Nephron (organoid): ENCODE measurements around the gene ASB6.
A peak's percentile ranks its signal among the peaks of the same experiment; 100 is the strongest.

Source experiments
- H3K27ac Mint-ChIP-seq, 3 experiments: 2 replicates each; pipeline ENCODE4 v1.8.0; 2020; ENCODE audit warnings: mixed read lengths in 3 of 3, mild to moderate bottlenecking in 2 of 3, moderate library complexity in 1 of 3
- H3K27me3 Mint-ChIP-seq: 2 replicates; pipeline ENCODE4 v1.8.0; 2021; ENCODE audit warnings: low read depth, mild to moderate bottlenecking, moderate library complexity, mixed read lengths
- H3K36me3 Mint-ChIP-seq: 2 replicates; pipeline ENCODE4 v1.8.0; 2020; ENCODE audit warnings: low read depth, mixed read lengths
- H3K4me1 Mint-ChIP-seq: 2 replicates; pipeline ENCODE4 v1.8.0; 2020; ENCODE audit warnings: mixed read lengths
- H3K4me3 Mint-ChIP-seq, 3 experiments: 2 replicates each; pipeline ENCODE4 v1.8.0; 2020; ENCODE audit warnings: mild to moderate bottlenecking in 3 of 3, mixed read lengths in 3 of 3, moderate library complexity in 2 of 3
- H3K9me3 Mint-ChIP-seq: 2 replicates; pipeline ENCODE4 v1.8.0; 2020; ENCODE audit warnings: mixed read lengths
- TF ChIP-seq, protein P1 (sequence below), 3 experiments: fragments of 200-600 bp; sonication (generic); IDR thresholded peaks; one replicate each; pipeline ENCODE4 v1.5.0; 2021; ENCODE audit warnings: antibody characterized with exemption in 3 of 3; ENCODE audit not compliant: unreplicated experiment in 3 of 3

The ASB6 gene

GRCh38 chr9:129609486-129610212, 32.3 kb downstream of the ASB6 start:
- H3K9me3 Mint-ChIP-seq: no peaks in the 10 kb centered on the region
- TF ChIP-seq, protein P1, sequence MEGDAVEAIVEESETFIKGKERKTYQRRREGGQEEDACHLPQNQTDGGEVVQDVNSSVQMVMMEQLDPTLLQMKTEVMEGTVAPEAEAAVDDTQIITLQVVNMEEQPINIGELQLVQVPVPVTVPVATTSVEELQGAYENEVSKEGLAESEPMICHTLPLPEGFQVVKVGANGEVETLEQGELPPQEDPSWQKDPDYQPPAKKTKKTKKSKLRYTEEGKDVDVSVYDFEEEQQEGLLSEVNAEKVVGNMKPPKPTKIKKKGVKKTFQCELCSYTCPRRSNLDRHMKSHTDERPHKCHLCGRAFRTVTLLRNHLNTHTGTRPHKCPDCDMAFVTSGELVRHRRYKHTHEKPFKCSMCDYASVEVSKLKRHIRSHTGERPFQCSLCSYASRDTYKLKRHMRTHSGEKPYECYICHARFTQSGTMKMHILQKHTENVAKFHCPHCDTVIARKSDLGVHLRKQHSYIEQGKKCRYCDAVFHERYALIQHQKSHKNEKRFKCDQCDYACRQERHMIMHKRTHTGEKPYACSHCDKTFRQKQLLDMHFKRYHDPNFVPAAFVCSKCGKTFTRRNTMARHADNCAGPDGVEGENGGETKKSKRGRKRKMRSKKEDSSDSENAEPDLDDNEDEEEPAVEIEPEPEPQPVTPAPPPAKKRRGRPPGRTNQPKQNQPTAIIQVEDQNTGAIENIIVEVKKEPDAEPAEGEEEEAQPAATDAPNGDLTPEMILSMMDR (IDR thresholded peaks at IDR 0.05; ENCODE audit: unreplicated experiment in 3 of 3): no peak
- peaks cover 30% of the 10 kb centered on the region for H3K4me1 Mint-ChIP-seq
- no peaks in the 10 kb centered on the region for H3K36me3 Mint-ChIP-seq
- H3K27ac Mint-ChIP-seq: peak overlapping the region; percentile 96 to 98 (median 97)
- H3K4me3 Mint-ChIP-seq: peak overlapping the region; percentile 89 to 93 (median 90)
- peaks cover 3% of the 10 kb centered on the region for H3K27me3 Mint-ChIP-seq

- Mint-ChIP-seq H3K36me3 (no peaks in the 10 kb centered on the region), H3K4me1 (peaks cover 34% of the 10 kb centered on the region), H3K4me3 (peak overlapping the region; percentile 51 to 56 (median 52)), H3K27ac (peak overlapping the region; percentile 62 to 98 (median 71)), H3K9me3 (no peaks in the 10 kb centered on the region), H3K27me3 (peaks cover 3% of the 10 kb centered on the region)
- TF ChIP-seq, protein P1 (IDR thresholded peaks at IDR 0.05; ENCODE audit: unreplicated experiment in 3 of 3): no peak
These were observed 33.1 kb downstream of the ASB6 start for GRCh38 chr9:129608561-129609481.

DNA sequence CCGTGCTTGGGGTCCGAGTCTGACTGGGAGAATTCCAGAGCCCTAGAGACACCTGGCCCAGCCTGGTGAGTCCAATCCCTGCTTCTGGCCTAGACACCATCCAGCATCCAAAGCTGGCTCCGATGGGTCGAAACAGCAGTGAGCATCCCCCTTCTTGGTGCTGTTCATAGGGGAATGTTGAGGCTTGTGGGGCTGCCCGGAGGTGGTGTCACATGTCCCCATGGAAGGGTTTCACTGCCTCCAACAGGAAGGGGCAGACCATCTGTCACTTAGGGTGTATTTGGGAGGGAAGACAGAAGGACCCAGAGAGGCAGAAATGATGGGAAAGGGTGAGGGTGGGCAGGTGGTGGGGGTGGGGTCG, 34.9 kb downstream of the ASB6 start:
- no peaks in the 10 kb centered on the region for H3K27me3 Mint-ChIP-seq
- no peak overlapping the region for H3K4me3 Mint-ChIP-seq
- H3K4me1 Mint-ChIP-seq: peaks cover 39% of the 10 kb centered on the region

GRCh38 chr9:129606161-129607026, 35.6 kb downstream of the ASB6 start:
- Mint-ChIP-seq H3K4me3 (peak overlapping the region in 2 of 3 experiments; percentile 28 to 38), H3K36me3 (no peaks in the 10 kb centered on the region), H3K27ac (peak overlapping the region; percentile 90 to 98 (median 92)), H3K4me1 (peaks cover 39% of the 10 kb centered on the region), H3K27me3 (no peaks in the 10 kb centered on the region), H3K9me3 (no peaks in the 10 kb centered on the region)
- TF ChIP-seq, protein P1 (IDR thresholded peaks at IDR 0.05; ENCODE audit: unreplicated experiment in 3 of 3): no peak

More for the DNA sequence above, 34.9 kb downstream of the ASB6 start:
- TF ChIP-seq, protein P1 (IDR thresholded peaks at IDR 0.05; ENCODE audit: unreplicated experiment in 3 of 3): no peak
- H3K36me3 Mint-ChIP-seq: no peaks in the 10 kb centered on the region
- H3K27ac Mint-ChIP-seq: peak overlapping the region; percentile 90 to 98 (median 92)
- no peaks in the 10 kb centered on the region for H3K9me3 Mint-ChIP-seq

DNA sequence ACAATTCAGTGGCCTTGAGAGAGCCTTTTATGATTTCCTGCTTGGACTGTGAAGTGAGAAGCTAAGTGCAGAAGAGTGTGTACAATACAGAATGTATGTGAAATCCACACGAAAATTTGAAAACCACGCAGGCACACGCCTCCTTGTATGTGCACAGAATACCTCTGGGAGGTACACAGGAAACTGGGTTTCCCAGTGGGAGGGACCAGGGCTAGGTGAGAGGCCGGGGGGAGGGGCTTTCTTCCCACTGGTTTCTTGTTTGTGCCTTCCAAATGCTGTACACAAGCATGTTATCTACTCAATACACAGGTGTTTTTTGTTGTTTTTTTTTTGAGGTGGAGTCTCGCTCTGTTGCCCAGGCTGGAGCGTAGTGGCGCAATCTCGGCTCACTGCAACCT, 37.2 kb downstream of the ASB6 start:
- Mint-ChIP-seq H3K36me3 (no peaks in the 10 kb centered on the region), H3K4me3 (peak overlapping the region in 2 of 3 experiments; percentile 34 to 43), H3K27me3 (no peaks in the 10 kb centered on the region), H3K27ac (peak overlapping the region; percentile 88 to 97 (median 95)), H3K9me3 (no peaks in the 10 kb centered on the region), H3K4me1 (peaks cover 40% of the 10 kb centered on the region)
- TF ChIP-seq, protein P1 (IDR thresholded peaks at IDR 0.05; ENCODE audit: unreplicated experiment in 3 of 3): no peak
